ENCODE data around the gene NCL.
"Not testable (repeated sequence)": the region's sequence is repeated elsewhere in the genome, so short reads cannot be mapped to it uniquely, and the experiment has no call there.

NCL gene

DNA sequence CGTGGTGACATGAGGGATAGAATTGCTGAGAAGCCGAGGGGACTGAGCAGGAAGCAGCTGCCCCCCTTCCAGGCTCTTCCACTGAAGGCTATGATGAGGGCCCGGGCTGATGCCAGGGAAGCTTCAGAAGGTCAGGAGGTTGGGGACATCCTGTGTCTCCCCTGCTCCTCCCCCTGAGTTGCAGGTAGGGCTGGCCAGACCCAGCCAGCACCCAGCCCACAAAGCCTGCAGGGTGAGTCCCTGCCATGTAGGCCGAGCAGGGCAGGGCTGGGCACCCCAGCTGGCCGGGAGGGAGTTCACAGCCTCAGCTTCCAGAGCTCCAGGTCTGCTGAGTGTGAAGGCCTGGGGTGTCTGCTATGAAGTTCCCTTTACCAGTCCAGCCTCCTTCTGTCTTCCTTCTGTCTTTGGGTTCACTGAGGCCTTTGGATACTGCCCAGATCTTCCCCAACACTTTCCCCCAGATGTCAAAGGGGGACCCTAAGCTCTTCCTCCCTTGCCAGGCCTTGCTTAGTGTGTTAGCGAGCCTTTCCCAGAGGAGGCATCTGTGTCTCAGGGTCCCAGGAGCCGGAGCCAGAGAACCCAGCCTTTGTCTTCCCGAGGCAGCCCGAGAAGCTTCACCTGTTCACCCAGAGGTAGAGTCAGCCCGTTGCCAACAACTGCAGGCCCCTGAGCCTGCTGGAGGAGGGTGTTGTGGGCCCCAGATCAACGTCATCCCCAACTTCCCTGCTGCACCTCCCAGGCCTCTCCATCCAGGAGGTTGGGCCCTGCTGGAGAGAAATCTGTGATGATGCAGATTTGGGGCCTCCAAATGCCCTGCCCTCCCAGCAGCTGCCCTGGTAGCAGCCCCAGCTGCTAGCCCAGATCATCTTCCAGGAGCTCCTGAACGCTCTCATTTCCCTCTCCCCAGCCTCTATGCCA, 3.6 kb upstream of the NCL start:
- DNase-seq (ENCODE audit: low read depth in 3 of 3), result no peak

- no peak for DNase-seq (ENCODE audit: low read depth in 3 of 3)
These were observed 2.8 kb upstream of the NCL start for GRCh38 chr2:231467016-231467545.

- DNase-seq (ENCODE audit: low read depth in 3 of 3), result peak; percentile 98 to 99 (median 99)
These were observed 574 bp upstream of the NCL start for GRCh38 chr2:231464576-231465540.

DNA sequence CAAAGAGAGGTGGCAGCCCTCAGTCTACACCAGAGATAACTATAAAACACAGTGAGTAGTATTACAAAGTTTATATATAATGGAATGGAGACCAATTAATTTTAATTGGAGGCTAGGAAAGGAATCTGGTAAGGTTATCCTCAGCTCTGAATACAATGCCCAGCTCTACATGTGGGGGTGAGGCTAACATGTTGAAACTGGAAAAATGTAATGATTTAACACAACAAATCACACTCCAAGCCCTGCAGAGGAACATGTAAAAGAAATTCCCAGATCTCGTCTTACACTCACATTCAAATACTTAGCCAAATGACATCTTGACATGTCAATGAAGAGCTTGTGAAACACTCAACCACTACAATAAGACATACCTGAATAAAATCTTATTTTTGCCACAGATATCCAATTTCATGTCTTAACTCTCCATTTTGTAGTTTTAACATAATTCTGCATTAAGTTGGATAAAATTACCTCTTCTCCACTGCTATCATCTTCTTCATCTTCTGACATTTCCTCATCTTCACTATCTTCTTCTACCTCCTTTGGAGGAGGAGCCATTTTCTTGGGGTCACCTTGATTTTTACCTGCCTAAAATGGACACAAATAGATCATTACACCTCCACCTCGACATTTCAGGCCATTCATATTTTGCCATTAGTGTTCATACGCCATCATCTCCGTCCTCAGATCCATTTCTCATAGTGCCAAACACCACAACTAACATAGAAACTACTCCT, 1.4 kb downstream of the NCL start:
- DNase-seq (ENCODE audit: low read depth in 3 of 3), result no peak

- no peak for DNase-seq (ENCODE audit: low read depth in 3 of 3)
These were observed 2.7 kb downstream of the NCL start for GRCh38 chr2:231461516-231461971.

DNA sequence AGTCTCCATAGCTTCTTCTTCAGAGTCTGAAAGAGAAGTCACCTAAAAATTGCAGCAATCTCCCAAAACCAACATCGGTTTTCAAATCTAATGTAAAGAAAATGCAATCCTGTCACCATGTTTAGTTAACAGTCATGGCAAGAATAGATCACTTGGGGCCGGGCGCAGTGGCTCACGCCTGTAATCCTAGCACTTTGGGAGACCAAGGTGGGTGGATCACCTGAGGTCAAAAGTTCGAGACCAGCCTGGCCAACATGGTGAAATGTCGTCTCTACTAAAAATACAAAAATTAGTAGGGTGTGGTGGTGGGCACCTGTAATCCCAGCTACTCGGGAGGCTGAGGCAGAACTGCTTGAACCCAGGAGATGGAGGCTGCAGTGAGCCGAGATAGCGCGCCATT, 3.4 kb downstream of the NCL start:
- DNase-seq (ENCODE audit: low read depth in 3 of 3), result not testable (repeated sequence)

GRCh38 chr2:231460073-231460835, 4.0 kb downstream of the NCL start:
- no peak for DNase-seq (ENCODE audit: low read depth in 3 of 3)

DNA sequence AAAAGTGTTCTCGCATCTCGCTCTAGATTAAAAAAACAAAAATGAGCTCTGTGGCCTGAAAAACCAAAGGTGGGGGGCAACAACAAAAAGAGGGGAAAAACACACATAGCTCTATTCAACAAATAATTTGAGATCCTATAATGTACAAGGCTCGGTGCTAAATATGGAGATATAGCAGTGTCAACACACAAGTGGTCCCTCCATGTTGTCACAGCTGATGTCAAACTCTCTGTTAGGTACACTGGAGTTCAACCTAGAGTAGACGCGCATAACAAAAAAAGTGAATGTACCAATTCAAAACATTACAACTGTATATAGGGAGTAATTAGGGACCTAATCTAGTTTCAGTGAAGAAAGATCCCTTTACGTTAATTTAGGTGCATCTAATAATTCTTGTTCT, 5.9 kb downstream of the NCL start:
- DNase-seq (ENCODE audit: low read depth in 3 of 3), result no peak

DNA sequence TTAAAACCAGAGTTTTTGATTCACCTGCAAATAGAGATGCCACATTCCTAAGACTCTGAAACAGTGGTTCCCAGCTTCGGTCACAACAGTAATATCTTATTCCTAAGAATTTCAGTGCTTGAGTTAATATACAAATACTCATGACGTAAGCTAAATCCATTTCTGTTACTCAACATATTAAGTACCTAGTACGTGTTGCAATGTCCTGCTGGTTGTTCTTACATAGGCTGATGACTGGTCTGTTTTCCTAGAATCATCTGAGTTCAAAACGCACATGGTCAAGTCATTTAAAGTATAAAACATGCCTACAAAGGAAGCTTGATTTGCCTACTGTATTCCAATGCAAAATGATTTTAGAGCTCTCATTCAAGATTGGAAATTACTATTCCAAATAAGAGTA, 7.2 kb downstream of the NCL start:
- DNase-seq (ENCODE audit: low read depth in 3 of 3), result no peak

DNA sequence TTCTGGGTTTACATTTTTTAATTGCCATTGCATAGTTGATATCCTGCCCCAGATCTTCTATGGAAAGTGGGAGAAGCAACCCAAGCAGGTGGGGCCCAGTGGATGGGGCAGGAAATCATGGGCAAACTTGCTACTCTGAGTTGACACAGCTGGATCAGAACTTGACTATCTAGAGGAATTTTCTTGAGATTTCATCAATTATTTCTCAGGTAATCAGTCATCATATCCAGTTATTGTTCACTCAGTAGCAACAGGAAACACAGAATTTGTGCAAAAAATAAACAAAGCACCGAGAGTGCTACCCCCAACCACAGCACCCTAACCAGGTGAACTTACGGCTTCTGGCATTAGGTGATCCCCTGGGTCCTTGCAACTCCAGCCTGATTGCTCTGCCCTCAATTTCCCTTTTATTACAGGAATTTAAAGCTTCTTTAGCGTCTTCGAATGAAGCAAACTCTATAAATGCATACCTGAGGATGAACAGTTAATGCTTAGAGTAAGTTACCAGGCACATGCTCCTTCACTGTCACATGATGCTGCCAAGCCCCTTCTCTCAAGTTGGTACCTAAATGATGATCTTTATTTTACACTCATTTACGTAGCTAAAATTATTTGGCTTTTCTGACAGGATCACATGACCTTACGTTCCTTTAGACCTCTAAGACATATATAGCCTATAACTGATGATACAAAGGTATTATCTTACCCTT, 7.8 kb downstream of the NCL start:
- DNase-seq (ENCODE audit: low read depth in 3 of 3), result no peak

GRCh38 chr2:231455890-231456289, 8.4 kb downstream of the NCL start:
- no peak for DNase-seq (ENCODE audit: low read depth in 3 of 3)

GRCh38 chr2:231455222-231455621, 9.1 kb downstream of the NCL start:
- DNase-seq (ENCODE audit: low read depth in 3 of 3), result no peak

- no peak for DNase-seq (ENCODE audit: low read depth in 3 of 3)
These were observed 9.9 kb downstream of the NCL start for GRCh38 chr2:231454361-231454791.

GRCh38 chr2:231452799-231453508, 11.3 kb downstream of the NCL start:
- DNase-seq (ENCODE audit: low read depth in 3 of 3), result no peak

GRCh38 chr2:231450548-231450989, 13.7 kb downstream of the NCL start:
- DNase-seq (ENCODE audit: low read depth in 3 of 3), result no peak

- DNase-seq (ENCODE audit: low read depth in 3 of 3), result no peak
These were observed 14.7 kb downstream of the NCL start for GRCh38 chr2:231449503-231450054.

- DNase-seq (ENCODE audit: low read depth in 3 of 3), result no peak
These were observed 27.3 kb downstream of the NCL start for GRCh38 chr2:231436957-231437356.

GRCh38 chr2:231433990-231434389, 30.3 kb downstream of the NCL start:
- DNase-seq (ENCODE audit: low read depth in 3 of 3), result no peak

- DNase-seq (ENCODE audit: low read depth in 3 of 3), result no peak
These were observed 32.7 kb downstream of the NCL start for GRCh38 chr2:231431606-231432005.
